WTC11 (cell line): ENCODE data around the gene MALL. TPM values are rescaled to one million over a fixed set of nuclear protein-coding genes. Genes with fewer than 3 reads are reported as not detected.
"Not testable (repeated sequence)": the region's sequence is repeated elsewhere in the genome, so short reads cannot be mapped to it uniquely, and the experiment has no call there.

Experiments used
- ATAC-seq: fragments of 200-7000 bp; cut with Tn5 transposase; 2 replicates; pipeline ENCODE4 v1.10.0; 2021; ENCODE audit warnings: mild to moderate bottlenecking, moderate library complexity
- CTCF ChIA-PET: fragments of 300-600 bp; sonication (Branson Sonifier 250); formaldehyde crosslinking; loops from one replicate; lab custom pipeline; 2021; ENCODE audit warnings: antibody characterized with exemption; lab: Charles Lee
- POLR2A ChIA-PET: fragments of 350-600 bp; sonication (Branson Sonifier 250); formaldehyde crosslinking; loops from one replicate; lab custom pipeline; 2021; ENCODE audit warnings: antibody characterized with exemption; lab: Charles Lee
- DNase-seq: peaks from one replicate; pipeline ENCODE4 v3.0.0; 2021; ENCODE audit warnings: low spot score
- H3K27ac Mint-ChIP-seq: 2 replicates; pipeline ENCODE4 v1.8.0; 2021; ENCODE audit warnings: mixed read lengths
- H3K27me3 Mint-ChIP-seq: 2 replicates; pipeline ENCODE4 v1.8.0; 2021; ENCODE audit warnings: low read depth, mild to moderate bottlenecking, moderate library complexity, mixed read lengths
- H3K36me3 Mint-ChIP-seq: 2 replicates; pipeline ENCODE4 v1.8.0; 2021; ENCODE audit warnings: mixed read lengths
- H3K4me1 Mint-ChIP-seq: 2 replicates; pipeline ENCODE4 v1.8.0; 2022; ENCODE audit warnings: mixed read lengths
- H3K4me3 Mint-ChIP-seq: 2 replicates; pipeline ENCODE4 v1.8.0; 2021; ENCODE audit warnings: mild to moderate bottlenecking, moderate library complexity, mixed read lengths
- H3K9me3 Mint-ChIP-seq: 2 replicates; pipeline ENCODE4 v1.8.0; 2021; ENCODE audit warnings: mixed read lengths
- total RNA-seq: library from RNA; stranded (reverse); gene quantifications from 3 replicates; pipeline ENCODE4 v1.2.3, GENCODE V29; 2021

MALL gene
- total RNA-seq, 1 experiment from 2014 or later: 3.8 TPM

GRCh38 chr2:110053688-110054087, 61.9 kb downstream of the MALL start:
- H3K9me3 Mint-ChIP-seq, DNase-seq, POLR2A ChIA-PET, H3K27ac Mint-ChIP-seq, H3K4me3 Mint-ChIP-seq, H3K4me1 Mint-ChIP-seq, H3K36me3 Mint-ChIP-seq, ATAC-seq, CTCF ChIA-PET, H3K27me3 Mint-ChIP-seq: not testable (repeated sequence)

- ATAC-seq, CTCF ChIA-PET, H3K36me3 Mint-ChIP-seq: not testable (repeated sequence)
Observed at GRCh38 chr2:110052166-110052565, 63.5 kb downstream of the MALL start.

GRCh38 chr2:110050222-110050621, 65.4 kb downstream of the MALL start:
- H3K27me3 Mint-ChIP-seq, H3K36me3 Mint-ChIP-seq, H3K4me3 Mint-ChIP-seq, H3K9me3 Mint-ChIP-seq, POLR2A ChIA-PET, CTCF ChIA-PET, DNase-seq, H3K27ac Mint-ChIP-seq, ATAC-seq, H3K4me1 Mint-ChIP-seq: not testable (repeated sequence)

More at GRCh38 chr2:110052166-110052565, 63.5 kb downstream of the MALL start:
- POLR2A ChIA-PET, H3K9me3 Mint-ChIP-seq, H3K27me3 Mint-ChIP-seq, H3K4me3 Mint-ChIP-seq, H3K4me1 Mint-ChIP-seq, H3K27ac Mint-ChIP-seq, DNase-seq: not testable (repeated sequence)

DNA sequence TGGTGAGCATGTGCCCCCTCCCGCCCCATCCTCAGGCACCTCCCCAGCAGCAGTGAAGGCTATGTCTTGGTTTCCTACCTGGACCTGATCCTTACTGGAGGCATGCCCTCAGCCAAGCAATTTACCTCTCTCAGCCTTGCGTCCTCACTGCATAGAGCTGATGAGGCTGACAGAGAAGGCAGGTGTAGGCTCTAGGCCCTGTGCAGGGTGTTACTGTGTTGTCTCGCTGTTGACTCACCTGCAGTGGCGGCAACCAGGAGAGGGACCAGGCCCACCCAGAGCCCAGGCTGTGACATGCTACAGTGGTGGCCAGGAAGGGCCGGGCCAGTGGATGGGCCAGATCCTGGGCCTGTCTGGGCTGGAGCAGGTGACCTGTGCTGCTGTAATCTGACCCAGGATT, 65.9 kb downstream of the MALL start:
- not testable (repeated sequence) for DNase-seq

GRCh38 chr2:110048255-110049197, 67.1 kb downstream of the MALL start:
- peak; percentile 29; the same call in 1 of the 2 replicates for ATAC-seq
- H3K27me3 Mint-ChIP-seq, CTCF ChIA-PET, H3K4me1 Mint-ChIP-seq, H3K36me3 Mint-ChIP-seq, H3K27ac Mint-ChIP-seq, H3K4me3 Mint-ChIP-seq, POLR2A ChIA-PET, H3K9me3 Mint-ChIP-seq, DNase-seq: not testable (repeated sequence)

More for the DNA sequence above, 65.9 kb downstream of the MALL start:
- POLR2A ChIA-PET, H3K4me1 Mint-ChIP-seq, H3K27ac Mint-ChIP-seq, H3K36me3 Mint-ChIP-seq, H3K27me3 Mint-ChIP-seq, H3K4me3 Mint-ChIP-seq, CTCF ChIA-PET, H3K9me3 Mint-ChIP-seq, ATAC-seq: not testable (repeated sequence)

DNA sequence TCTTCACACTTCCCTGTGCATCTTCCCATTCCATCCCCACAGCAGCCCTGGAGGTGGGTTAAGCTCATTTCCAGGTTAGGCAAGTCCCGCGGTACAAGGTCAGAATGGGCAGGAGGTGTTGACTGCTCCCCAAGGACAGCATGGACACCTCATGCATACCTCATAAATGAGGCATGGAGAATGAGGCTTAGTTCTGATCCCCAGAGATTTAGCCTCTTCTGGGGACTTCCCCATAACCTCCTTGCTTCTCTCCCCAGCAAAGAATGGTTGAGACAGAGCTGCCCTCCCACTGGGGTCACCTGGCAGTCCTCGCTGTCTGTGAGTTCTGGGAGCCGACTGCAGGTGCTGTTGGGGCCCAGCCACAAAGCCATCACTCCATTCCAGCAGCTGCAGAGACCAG, 68.4 kb downstream of the MALL start:
- H3K9me3 Mint-ChIP-seq, POLR2A ChIA-PET, H3K36me3 Mint-ChIP-seq, H3K4me1 Mint-ChIP-seq, H3K27me3 Mint-ChIP-seq, H3K27ac Mint-ChIP-seq, CTCF ChIA-PET, DNase-seq, ATAC-seq, H3K4me3 Mint-ChIP-seq: not testable (repeated sequence)

DNA sequence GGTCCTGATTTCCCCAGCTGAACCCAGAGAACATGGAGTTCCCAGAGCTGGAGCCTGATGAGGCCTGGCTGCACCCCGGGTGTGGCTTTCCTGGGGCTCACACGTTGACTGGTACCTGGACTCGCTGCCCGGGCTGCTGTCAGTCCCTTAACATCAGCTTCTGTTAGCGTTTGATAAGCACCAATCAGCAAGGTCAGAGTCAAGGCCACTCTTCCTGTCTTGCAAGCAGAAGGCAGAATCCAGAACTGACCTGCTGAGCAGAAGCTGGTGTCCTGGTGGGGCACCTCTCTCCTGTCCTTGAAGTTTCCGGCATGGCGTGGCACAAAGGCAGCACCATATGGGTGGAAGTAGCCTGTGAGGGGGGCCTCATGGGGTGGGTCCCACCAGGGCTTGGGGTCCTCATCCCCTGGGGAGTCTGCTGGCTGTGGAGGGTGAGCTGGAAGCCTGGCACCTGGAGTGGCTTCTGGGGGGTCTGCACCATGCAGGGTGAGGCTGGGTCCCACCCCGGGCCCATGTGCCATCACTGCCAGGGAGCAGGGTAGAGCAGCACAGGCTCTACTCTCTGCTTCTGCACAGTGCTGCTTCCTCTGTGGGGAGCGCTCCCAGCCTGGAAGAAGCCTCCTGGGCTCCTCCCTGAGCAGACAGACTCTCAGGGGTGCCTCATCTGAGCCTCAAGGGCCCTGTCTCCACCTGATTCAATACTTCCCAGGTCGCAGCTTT, 73.5 kb downstream of the MALL start:
- H3K27ac Mint-ChIP-seq, DNase-seq, H3K4me3 Mint-ChIP-seq, ATAC-seq, CTCF ChIA-PET, H3K9me3 Mint-ChIP-seq, POLR2A ChIA-PET, H3K36me3 Mint-ChIP-seq, H3K27me3 Mint-ChIP-seq, H3K4me1 Mint-ChIP-seq: not testable (repeated sequence)

GRCh38 chr2:110037336-110037735, 78.3 kb downstream of the MALL start:
- H3K4me3 Mint-ChIP-seq, DNase-seq, H3K36me3 Mint-ChIP-seq, H3K27ac Mint-ChIP-seq, H3K9me3 Mint-ChIP-seq, POLR2A ChIA-PET, H3K4me1 Mint-ChIP-seq, ATAC-seq, CTCF ChIA-PET, H3K27me3 Mint-ChIP-seq: not testable (repeated sequence)

GRCh38 chr2:110035384-110035783, 80.2 kb downstream of the MALL start:
- ATAC-seq, H3K27ac Mint-ChIP-seq, H3K27me3 Mint-ChIP-seq, H3K9me3 Mint-ChIP-seq, CTCF ChIA-PET, H3K4me3 Mint-ChIP-seq, H3K4me1 Mint-ChIP-seq, DNase-seq, POLR2A ChIA-PET, H3K36me3 Mint-ChIP-seq: not testable (repeated sequence)

GRCh38 chr2:110034935-110035334, 80.7 kb downstream of the MALL start:
- not testable (repeated sequence) for H3K27me3 Mint-ChIP-seq, DNase-seq, ATAC-seq

More at GRCh38 chr2:110034935-110035334, 80.7 kb downstream of the MALL start:
- H3K27ac Mint-ChIP-seq, H3K9me3 Mint-ChIP-seq, H3K36me3 Mint-ChIP-seq, H3K4me1 Mint-ChIP-seq, H3K4me3 Mint-ChIP-seq, POLR2A ChIA-PET, CTCF ChIA-PET: not testable (repeated sequence)
